ENCODE results near the gene BCAS3. TPM values are rescaled to one million over a fixed set of nuclear protein-coding genes. Genes with fewer than 3 reads are reported as not detected.

Gene BCAS3
- total and polyA plus RNA-seq, 4 donors, result 5.8 to 24.6 (median 10.1) TPM

DNA sequence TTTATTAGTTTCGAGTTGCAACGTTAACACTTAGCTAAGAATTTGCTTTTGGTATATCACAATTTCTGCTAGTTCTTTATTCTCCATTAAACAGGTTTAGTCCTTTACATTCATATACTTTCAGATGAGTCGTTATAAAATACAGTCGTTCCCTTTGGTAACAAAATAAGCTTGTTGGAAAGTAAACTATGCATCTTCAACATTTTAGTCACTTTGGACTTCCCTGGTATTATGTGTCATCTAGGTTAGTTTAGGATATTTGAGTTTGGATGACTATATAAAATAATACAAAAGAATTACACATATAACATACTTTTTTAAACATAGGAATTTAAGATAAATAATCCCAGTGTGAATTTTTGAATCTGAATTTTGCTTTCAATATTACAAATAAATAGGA is 351.5 kb downstream of the BCAS3 start:
- TF ChIP-seq YY1 (IDR thresholded peaks at IDR 0.05), result no peak
- no peak for TF ChIP-seq HNF4A (conservative IDR thresholded peaks at IDR 0.05)
- TF ChIP-seq ATF3 (IDR thresholded peaks at IDR 0.05), result no peak
- TF ChIP-seq NR2F2 (IDR thresholded peaks at IDR 0.05), result no peak
- TF ChIP-seq CTCF (IDR thresholded peaks at IDR 0.05; ENCODE audit: low read depth, low read length, missing input control), result no peak
- TF ChIP-seq, protein P1, sequence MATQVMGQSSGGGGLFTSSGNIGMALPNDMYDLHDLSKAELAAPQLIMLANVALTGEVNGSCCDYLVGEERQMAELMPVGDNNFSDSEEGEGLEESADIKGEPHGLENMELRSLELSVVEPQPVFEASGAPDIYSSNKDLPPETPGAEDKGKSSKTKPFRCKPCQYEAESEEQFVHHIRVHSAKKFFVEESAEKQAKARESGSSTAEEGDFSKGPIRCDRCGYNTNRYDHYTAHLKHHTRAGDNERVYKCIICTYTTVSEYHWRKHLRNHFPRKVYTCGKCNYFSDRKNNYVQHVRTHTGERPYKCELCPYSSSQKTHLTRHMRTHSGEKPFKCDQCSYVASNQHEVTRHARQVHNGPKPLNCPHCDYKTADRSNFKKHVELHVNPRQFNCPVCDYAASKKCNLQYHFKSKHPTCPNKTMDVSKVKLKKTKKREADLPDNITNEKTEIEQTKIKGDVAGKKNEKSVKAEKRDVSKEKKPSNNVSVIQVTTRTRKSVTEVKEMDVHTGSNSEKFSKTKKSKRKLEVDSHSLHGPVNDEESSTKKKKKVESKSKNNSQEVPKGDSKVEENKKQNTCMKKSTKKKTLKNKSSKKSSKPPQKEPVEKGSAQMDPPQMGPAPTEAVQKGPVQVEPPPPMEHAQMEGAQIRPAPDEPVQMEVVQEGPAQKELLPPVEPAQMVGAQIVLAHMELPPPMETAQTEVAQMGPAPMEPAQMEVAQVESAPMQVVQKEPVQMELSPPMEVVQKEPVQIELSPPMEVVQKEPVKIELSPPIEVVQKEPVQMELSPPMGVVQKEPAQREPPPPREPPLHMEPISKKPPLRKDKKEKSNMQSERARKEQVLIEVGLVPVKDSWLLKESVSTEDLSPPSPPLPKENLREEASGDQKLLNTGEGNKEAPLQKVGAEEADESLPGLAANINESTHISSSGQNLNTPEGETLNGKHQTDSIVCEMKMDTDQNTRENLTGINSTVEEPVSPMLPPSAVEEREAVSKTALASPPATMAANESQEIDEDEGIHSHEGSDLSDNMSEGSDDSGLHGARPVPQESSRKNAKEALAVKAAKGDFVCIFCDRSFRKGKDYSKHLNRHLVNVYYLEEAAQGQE (IDR thresholded peaks at IDR 0.05), result no peak
- TF ChIP-seq EGR1 (IDR thresholded peaks at IDR 0.05; ENCODE audit: low read depth in 2 of 2), result no peak
- no peak for TF ChIP-seq HNF4G (IDR thresholded peaks at IDR 0.05)
- no peak for TF ChIP-seq RXRA (IDR thresholded peaks at IDR 0.05)
- no peak for TF ChIP-seq ZBTB33 (IDR thresholded peaks at IDR 0.05)
- TF ChIP-seq SP1 (IDR thresholded peaks at IDR 0.05), result no peak
- TF ChIP-seq GABPA (IDR thresholded peaks at IDR 0.05 in 1 of 2, conservative IDR thresholded peaks at IDR 0.05 in 1 of 2), result no peak
- no peak for TF ChIP-seq TAF1 (conservative IDR thresholded peaks at IDR 0.05)
- TF ChIP-seq FOXA1 (IDR thresholded peaks at IDR 0.05), result no peak
- TF ChIP-seq, protein P2, sequence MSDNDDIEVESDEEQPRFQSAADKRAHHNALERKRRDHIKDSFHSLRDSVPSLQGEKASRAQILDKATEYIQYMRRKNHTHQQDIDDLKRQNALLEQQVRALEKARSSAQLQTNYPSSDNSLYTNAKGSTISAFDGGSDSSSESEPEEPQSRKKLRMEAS (IDR thresholded peaks at IDR 0.05), result no peak
- no peak for TF ChIP-seq JUND (IDR thresholded peaks at IDR 0.05)
- TF ChIP-seq RAD21 (IDR thresholded peaks at IDR 0.05), result no peak
- TF ChIP-seq FOXA2 (IDR thresholded peaks at IDR 0.05), result no peak
- no peak overlapping the region for H3K4me3 ChIP-seq (ENCODE audit: low read depth in 1 of 3, low read length in 3 of 3)
- no peak for DNase-seq (ENCODE audit: low spot score)
- 94% methylated on average over 4 of the region's 4 CpGs for WGBS
- no peak overlapping the region for H3K9ac ChIP-seq (ENCODE audit: low read depth in 1 of 2, low read length in 2 of 2)
- H3K4me1 ChIP-seq (ENCODE audit: control insufficient read depth in 4 of 4, insufficient read depth in 4 of 4, low read length in 3 of 4), result peaks cover 0 to 7% (median 5%) of the 10 kb centered on the region in 4 donors
- H3K27ac ChIP-seq (ENCODE audit: low read depth in 1 of 2, low read length in 2 of 2), result no peak overlapping the region
- no peaks in the 10 kb centered on the region for H3K36me3 ChIP-seq (ENCODE audit: control insufficient read depth in 4 of 4, insufficient read depth in 3 of 4, low read depth in 1 of 4, low read length in 3 of 4)
- no peaks in the 10 kb centered on the region for H3K27me3 ChIP-seq (ENCODE audit: control insufficient read depth in 4 of 4, insufficient read depth in 4 of 4, low read length in 3 of 4)
- no peaks in the 10 kb centered on the region for H3K9me3 ChIP-seq (ENCODE audit: control insufficient read depth in 4 of 4, low read length in 3 of 4)
